HUES48 (cell line): ENCODE data around the gene RPAP2.
A peak's percentile ranks its signal among the peaks of the same experiment; 100 is the strongest.
"Not testable (repeated sequence)": the region's sequence is repeated elsewhere in the genome, so short reads cannot be mapped to it uniquely, and the experiment has no call there.

Source experiments
- H3K27ac ChIP-seq: one replicate; pipeline ENCODE4 v1.7.0; 2013; ENCODE audit warnings: low read depth, low read length, inconsistent platforms
- H3K27me3 ChIP-seq: 2 replicates; pipeline ENCODE4 v1.6.1; 2013; ENCODE audit warnings: mild to moderate bottlenecking, low read length; ENCODE audit not compliant: control insufficient read depth, insufficient read depth
- H3K36me3 ChIP-seq: 2 replicates; pipeline ENCODE4 v1.6.1; 2013; ENCODE audit warnings: low read length; ENCODE audit not compliant: control insufficient read depth, insufficient read depth
- H3K4me1 ChIP-seq: 2 replicates; pipeline ENCODE4 v1.6.1; 2013; ENCODE audit warnings: mild to moderate bottlenecking, low read length; ENCODE audit not compliant: control insufficient read depth, insufficient read depth
- H3K4me3 ChIP-seq: 2 replicates; pipeline ENCODE4 v1.5.1; 2013; ENCODE audit warnings: mild to moderate bottlenecking, low read depth, low read length
- H3K9ac ChIP-seq: 2 replicates; pipeline ENCODE4 v1.6.1; 2013; ENCODE audit warnings: mild to moderate bottlenecking, low read depth, low read length, moderate library complexity
- H3K9me3 ChIP-seq: 2 replicates; pipeline ENCODE4 v1.6.1; 2013; ENCODE audit warnings: low read length; ENCODE audit not compliant: control insufficient read depth, insufficient read depth

Gene RPAP2

GRCh38 chr1:92425617-92426016 is 126.8 kb downstream of the RPAP2 start:
- no peaks in the 10 kb centered on the region for H3K9me3 ChIP-seq
- no peaks in the 10 kb centered on the region for H3K27me3 ChIP-seq
- no peaks in the 10 kb centered on the region for H3K36me3 ChIP-seq
- peaks cover 16% of the 10 kb centered on the region for H3K4me1 ChIP-seq
- H3K4me3 ChIP-seq = no peak overlapping the region
- no peak overlapping the region for H3K9ac ChIP-seq
- no peak overlapping the region for H3K27ac ChIP-seq

- no peak overlapping the region for H3K4me3 ChIP-seq
- no peaks in the 10 kb centered on the region for H3K27me3 ChIP-seq
- no peaks in the 10 kb centered on the region for H3K36me3 ChIP-seq
- H3K4me1 ChIP-seq = peaks cover 16% of the 10 kb centered on the region
- no peak overlapping the region for H3K9ac ChIP-seq
- no peak overlapping the region for H3K27ac ChIP-seq
- H3K9me3 ChIP-seq = no peaks in the 10 kb centered on the region
Measured at GRCh38 chr1:92430030-92430429, 131.2 kb downstream of the RPAP2 start.

- not testable (repeated sequence) for H3K4me1 ChIP-seq, H3K36me3 ChIP-seq, H3K9ac ChIP-seq, H3K4me3 ChIP-seq, H3K9me3 ChIP-seq, H3K27ac ChIP-seq, H3K27me3 ChIP-seq
Measured at GRCh38 chr1:92434572-92434971, 135.7 kb downstream of the RPAP2 start.

- Histone ChIP-seq H3K4me3 (no peak overlapping the region), H3K4me1 (0 out of 2 replicates have a peak, but pooled peaks cover 2% of the 10 kb centered on the region), H3K9me3 (no peaks in the 10 kb centered on the region; the same call in 1 of the 2 replicates), H3K9ac (no peak overlapping the region), H3K36me3 (no peaks in the 10 kb centered on the region), H3K27ac (no peak overlapping the region), H3K27me3 (no peaks in the 10 kb centered on the region)
Measured at GRCh38 chr1:92439291-92439690, 140.4 kb downstream of the RPAP2 start.

GRCh38 chr1:92441316-92441696 is 142.4 kb downstream of the RPAP2 start:
- H3K9me3 ChIP-seq = no peaks in the 10 kb centered on the region; the same call in 1 of the 2 replicates
- 0 out of 2 replicates have a peak, but pooled peaks cover 2% of the 10 kb centered on the region for H3K4me1 ChIP-seq
- no peak overlapping the region for H3K4me3 ChIP-seq
- peak overlapping the region; percentile 7 for H3K27ac ChIP-seq
- no peaks in the 10 kb centered on the region for H3K36me3 ChIP-seq
- no peaks in the 10 kb centered on the region for H3K27me3 ChIP-seq
- H3K9ac ChIP-seq = no peak overlapping the region

- H3K9ac ChIP-seq = no peak overlapping the region
- H3K4me1 ChIP-seq = 0 out of 2 replicates have a peak, but pooled peaks cover 2% of the 10 kb centered on the region
- peak overlapping the region; percentile 7 for H3K27ac ChIP-seq
- no peaks in the 10 kb centered on the region; the same call in 1 of the 2 replicates for H3K9me3 ChIP-seq
- 0 out of 2 replicates have a peak overlapping the region, but pooled peaks have one; percentile 33 for H3K4me3 ChIP-seq
- H3K36me3 ChIP-seq = no peaks in the 10 kb centered on the region
- H3K27me3 ChIP-seq = no peaks in the 10 kb centered on the region
Measured at GRCh38 chr1:92441697-92442342, 143.0 kb downstream of the RPAP2 start.

- 0 out of 2 replicates have a peak overlapping the region, but pooled peaks have one; percentile 33 for H3K4me3 ChIP-seq
- H3K9me3 ChIP-seq = no peaks in the 10 kb centered on the region; the same call in 1 of the 2 replicates
- no peak overlapping the region for H3K27ac ChIP-seq
Measured at GRCh38 chr1:92442351-92442750, 143.5 kb downstream of the RPAP2 start.

GRCh38 chr1:92443893-92444292 is 145.0 kb downstream of the RPAP2 start:
- peaks cover 2% of the 10 kb centered on the region; the same call in 1 of the 2 replicates for H3K4me1 ChIP-seq
- H3K9me3 ChIP-seq = no peaks in the 10 kb centered on the region
- no peak overlapping the region for H3K27ac ChIP-seq
- H3K27me3 ChIP-seq = no peaks in the 10 kb centered on the region
- H3K36me3 ChIP-seq = no peaks in the 10 kb centered on the region
- no peak overlapping the region for H3K9ac ChIP-seq
- no peak overlapping the region for H3K4me3 ChIP-seq

More at GRCh38 chr1:92442351-92442750, 143.5 kb downstream of the RPAP2 start:
- Histone ChIP-seq H3K4me1 (peaks cover 2% of the 10 kb centered on the region; the same call in 1 of the 2 replicates), H3K9ac (no peak overlapping the region), H3K27me3 (no peaks in the 10 kb centered on the region), H3K36me3 (no peaks in the 10 kb centered on the region)

GRCh38 chr1:92444351-92444750 is 145.5 kb downstream of the RPAP2 start:
- Histone ChIP-seq H3K27me3 (no peaks in the 10 kb centered on the region), H3K9ac (no peak overlapping the region), H3K9me3 (no peaks in the 10 kb centered on the region), H3K36me3 (no peaks in the 10 kb centered on the region), H3K4me3 (no peak overlapping the region), H3K4me1 (peaks cover 2% of the 10 kb centered on the region; the same call in 1 of the 2 replicates), H3K27ac (no peak overlapping the region)

GRCh38 chr1:92445865-92446264 is 147.0 kb downstream of the RPAP2 start:
- Histone ChIP-seq H3K4me3 (no peak overlapping the region), H3K27ac (no peak overlapping the region)

GRCh38 chr1:92446546-92446945 is 147.7 kb downstream of the RPAP2 start:
- H3K36me3 ChIP-seq = no peaks in the 10 kb centered on the region

More at GRCh38 chr1:92445865-92446264, 147.0 kb downstream of the RPAP2 start:
- Histone ChIP-seq H3K4me1 (peaks cover 2% of the 10 kb centered on the region; the same call in 1 of the 2 replicates), H3K9me3 (no peaks in the 10 kb centered on the region), H3K27me3 (no peaks in the 10 kb centered on the region), H3K36me3 (no peaks in the 10 kb centered on the region), H3K9ac (no peak overlapping the region)

More at GRCh38 chr1:92446546-92446945, 147.7 kb downstream of the RPAP2 start:
- no peaks in the 10 kb centered on the region for H3K9me3 ChIP-seq
- H3K27ac ChIP-seq = no peak overlapping the region
- no peak overlapping the region for H3K9ac ChIP-seq
- H3K4me1 ChIP-seq = peaks cover 2% of the 10 kb centered on the region; the same call in 1 of the 2 replicates
- H3K27me3 ChIP-seq = no peaks in the 10 kb centered on the region
- H3K4me3 ChIP-seq = no peak overlapping the region
